Measurements from ENCODE around the gene KRT37.

The KRT37 gene

DNA sequence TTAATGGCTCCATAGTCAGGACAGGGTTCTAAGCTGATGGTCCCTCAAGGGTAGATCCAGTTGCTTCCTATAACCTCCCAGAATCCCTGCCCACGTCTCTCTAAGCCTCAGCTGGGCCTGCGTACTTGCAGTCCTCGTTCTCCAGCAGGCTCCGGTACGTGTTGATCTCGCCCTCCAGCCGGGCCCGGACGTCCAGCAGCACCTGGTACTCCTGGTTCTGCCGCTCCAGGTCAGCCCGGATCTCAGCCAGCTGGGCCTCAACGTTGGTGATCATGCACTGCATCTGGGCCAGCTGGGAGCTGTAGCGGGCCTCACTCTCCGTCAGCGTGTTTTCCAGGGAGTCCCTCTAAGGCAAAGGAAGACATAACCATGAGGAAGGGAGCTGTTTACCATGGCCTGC is 38.3 kb upstream of the KRT37 start:
- no peak for DNase-seq (ENCODE audit: low read depth)
- no peak overlapping the region for H3K4me3 ChIP-seq (ENCODE audit: low read depth, low read length)
- TF ChIP-seq, protein P1, sequence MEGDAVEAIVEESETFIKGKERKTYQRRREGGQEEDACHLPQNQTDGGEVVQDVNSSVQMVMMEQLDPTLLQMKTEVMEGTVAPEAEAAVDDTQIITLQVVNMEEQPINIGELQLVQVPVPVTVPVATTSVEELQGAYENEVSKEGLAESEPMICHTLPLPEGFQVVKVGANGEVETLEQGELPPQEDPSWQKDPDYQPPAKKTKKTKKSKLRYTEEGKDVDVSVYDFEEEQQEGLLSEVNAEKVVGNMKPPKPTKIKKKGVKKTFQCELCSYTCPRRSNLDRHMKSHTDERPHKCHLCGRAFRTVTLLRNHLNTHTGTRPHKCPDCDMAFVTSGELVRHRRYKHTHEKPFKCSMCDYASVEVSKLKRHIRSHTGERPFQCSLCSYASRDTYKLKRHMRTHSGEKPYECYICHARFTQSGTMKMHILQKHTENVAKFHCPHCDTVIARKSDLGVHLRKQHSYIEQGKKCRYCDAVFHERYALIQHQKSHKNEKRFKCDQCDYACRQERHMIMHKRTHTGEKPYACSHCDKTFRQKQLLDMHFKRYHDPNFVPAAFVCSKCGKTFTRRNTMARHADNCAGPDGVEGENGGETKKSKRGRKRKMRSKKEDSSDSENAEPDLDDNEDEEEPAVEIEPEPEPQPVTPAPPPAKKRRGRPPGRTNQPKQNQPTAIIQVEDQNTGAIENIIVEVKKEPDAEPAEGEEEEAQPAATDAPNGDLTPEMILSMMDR (IDR thresholded peaks at IDR 0.05; ENCODE audit: insufficient read depth, low read depth, low read length, missing control alignments) = no peak

DNA sequence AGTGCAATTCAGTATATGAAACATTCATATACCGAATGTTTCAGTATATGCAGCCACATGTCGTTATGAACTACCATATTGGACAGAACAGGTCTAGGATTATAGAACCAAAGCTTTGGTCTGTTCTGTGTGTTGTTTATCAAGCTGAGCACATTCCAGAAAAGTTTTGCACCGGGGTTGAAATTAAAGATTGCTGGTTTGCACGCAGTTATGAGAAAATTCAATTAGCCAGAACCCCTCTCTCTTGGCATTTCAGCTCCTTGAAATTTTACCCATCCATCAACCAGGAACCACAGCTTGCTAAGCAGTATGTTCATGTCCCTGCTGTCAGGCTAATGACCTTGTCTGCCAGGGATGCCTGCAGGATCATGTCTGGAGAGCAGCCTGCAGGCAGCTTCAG is 33.3 kb upstream of the KRT37 start:
- no peak for DNase-seq (ENCODE audit: low read depth)
- TF ChIP-seq, protein P1 (IDR thresholded peaks at IDR 0.05; ENCODE audit: insufficient read depth, low read depth, low read length, missing control alignments) = no peak

GRCh38 chr17:41456204-41456603 is 31.8 kb upstream of the KRT37 start:
- no peak for DNase-seq (ENCODE audit: low read depth)
- H3K4me3 ChIP-seq (ENCODE audit: low read depth, low read length) = no peak overlapping the region

More for the DNA sequence above, 33.3 kb upstream of the KRT37 start:
- H3K4me3 ChIP-seq (ENCODE audit: low read depth, low read length) = no peak overlapping the region

DNA sequence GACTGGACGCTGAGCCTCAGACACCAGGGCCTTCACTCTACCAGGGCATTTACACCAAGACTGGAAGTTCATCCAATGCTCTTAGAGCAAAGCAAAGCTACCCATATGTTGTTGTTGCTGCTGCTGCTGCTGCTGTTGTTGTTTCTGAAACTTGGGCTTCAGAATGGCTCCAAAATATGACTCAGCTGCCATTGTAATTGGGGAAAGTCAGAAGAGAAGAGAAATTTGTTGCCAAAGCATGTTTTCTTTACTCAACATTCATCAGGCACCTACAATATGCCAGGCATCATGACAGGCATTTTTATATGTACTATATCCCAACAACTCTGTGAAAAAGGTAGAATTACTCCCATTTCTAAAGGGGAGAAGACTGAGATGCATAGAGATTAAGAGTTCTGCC is 30.9 kb upstream of the KRT37 start:
- no peak for DNase-seq (ENCODE audit: low read depth)
- H3K4me3 ChIP-seq (ENCODE audit: low read depth, low read length) = no peak overlapping the region
- TF ChIP-seq, protein P1 (IDR thresholded peaks at IDR 0.05; ENCODE audit: insufficient read depth, low read depth, low read length, missing control alignments) = no peak

More at GRCh38 chr17:41456204-41456603, 31.8 kb upstream of the KRT37 start:
- TF ChIP-seq, protein P1 (IDR thresholded peaks at IDR 0.05; ENCODE audit: insufficient read depth, low read depth, low read length, missing control alignments) = no peak

DNA sequence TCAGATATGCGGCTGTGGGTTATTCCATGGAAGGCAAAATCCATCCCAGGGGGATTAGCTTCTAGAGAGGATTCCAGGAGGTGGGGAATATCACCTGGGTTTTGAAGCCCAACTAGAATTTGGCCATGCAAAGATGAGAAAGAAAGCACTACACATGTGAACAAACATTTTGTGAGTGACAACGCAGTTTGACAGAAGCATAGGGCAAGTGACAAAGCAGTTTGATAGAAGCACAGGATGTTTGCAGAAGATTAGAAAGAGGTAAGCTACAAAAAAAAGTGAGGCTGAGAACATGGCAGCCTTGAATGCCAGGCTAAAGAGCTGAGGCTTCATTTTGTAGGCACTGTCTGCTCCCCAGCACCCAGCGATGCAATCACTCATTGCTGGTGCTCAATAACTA is 28.7 kb upstream of the KRT37 start:
- TF ChIP-seq, protein P1 (IDR thresholded peaks at IDR 0.05; ENCODE audit: insufficient read depth, low read depth, low read length, missing control alignments) = no peak
- no peak overlapping the region for H3K4me3 ChIP-seq (ENCODE audit: low read depth, low read length)
- no peak for DNase-seq (ENCODE audit: low read depth)

DNA sequence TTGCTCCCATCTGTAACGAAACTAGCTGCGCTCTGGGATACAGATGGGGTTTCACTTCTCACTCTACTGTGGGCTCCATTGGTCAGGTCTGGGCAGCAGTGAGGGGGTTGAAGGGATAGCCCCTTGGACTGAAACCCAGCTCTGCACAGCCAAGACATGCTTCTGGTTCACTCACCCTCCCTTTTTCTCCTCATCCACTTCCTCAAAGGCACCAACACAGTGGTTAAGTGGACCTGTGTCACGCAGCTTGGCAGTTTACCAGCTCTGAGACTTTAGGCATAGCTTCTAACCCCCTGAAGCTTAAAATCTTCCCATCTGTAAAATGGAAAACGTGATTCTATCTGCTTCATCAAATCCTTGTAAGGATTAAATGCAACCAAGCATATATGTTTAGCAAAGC is 27.9 kb upstream of the KRT37 start:
- no peak for DNase-seq (ENCODE audit: low read depth)
- TF ChIP-seq, protein P1 (IDR thresholded peaks at IDR 0.05; ENCODE audit: insufficient read depth, low read depth, low read length, missing control alignments) = no peak
- no peak overlapping the region for H3K4me3 ChIP-seq (ENCODE audit: low read depth, low read length)

- H3K4me3 ChIP-seq (ENCODE audit: low read depth, low read length) = no peak overlapping the region
- DNase-seq (ENCODE audit: low read depth) = no peak
- TF ChIP-seq, protein P1 (IDR thresholded peaks at IDR 0.05; ENCODE audit: insufficient read depth, low read depth, low read length, missing control alignments) = no peak
Observed at GRCh38 chr17:41451154-41451728, 26.9 kb upstream of the KRT37 start.
